HG02798 (cell line): ENCODE results near the gene CNTNAP4.

Experiments
- ATAC-seq: cut with Tn5 transposase; IDR thresholded peaks from one replicate; pipeline ENCODE4 v1.9.1; 2021; ENCODE audit warnings: mild to moderate bottlenecking; ENCODE audit not compliant: unreplicated experiment, poor library complexity

Gene CNTNAP4

DNA sequence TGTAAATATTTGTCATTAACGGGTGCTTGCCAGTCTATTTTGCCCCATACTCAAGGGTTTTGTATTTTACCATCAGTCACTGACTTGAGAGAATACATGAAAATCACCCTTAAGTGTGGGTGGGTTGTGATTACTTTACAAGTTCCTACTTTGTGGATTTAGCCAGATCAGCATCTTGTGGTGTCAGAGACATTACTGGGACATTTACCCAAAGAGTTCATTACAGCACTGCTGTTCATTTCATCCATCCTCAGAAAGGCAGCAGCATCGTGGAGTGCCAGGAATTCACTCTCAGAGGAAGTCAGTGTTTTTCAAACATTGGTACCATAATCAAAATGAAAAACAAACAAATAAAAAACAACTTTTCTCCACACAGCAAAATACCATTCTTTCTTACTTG lies 110.8 kb downstream of the CNTNAP4 start:
- ATAC-seq, result no peak

DNA sequence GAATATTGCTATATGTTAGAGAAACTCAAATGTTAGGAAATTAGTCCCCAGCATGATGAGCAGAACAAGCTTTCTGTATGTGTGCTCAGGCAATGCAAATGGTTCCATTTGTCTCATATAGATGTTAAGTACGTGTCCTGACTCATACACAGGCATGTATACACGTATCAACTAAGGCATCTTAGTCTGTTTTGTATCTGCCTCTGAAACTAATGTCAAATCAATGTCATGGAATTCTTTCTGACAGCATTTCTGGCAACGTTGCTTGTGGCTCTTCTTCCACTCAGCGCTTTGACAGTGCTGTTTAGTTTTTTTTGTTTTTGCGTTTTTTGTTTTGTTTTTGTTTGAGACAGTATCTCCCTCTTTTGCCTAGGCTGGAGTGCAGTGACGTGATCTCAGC lies 111.9 kb downstream of the CNTNAP4 start:
- ATAC-seq, result no peak

DNA sequence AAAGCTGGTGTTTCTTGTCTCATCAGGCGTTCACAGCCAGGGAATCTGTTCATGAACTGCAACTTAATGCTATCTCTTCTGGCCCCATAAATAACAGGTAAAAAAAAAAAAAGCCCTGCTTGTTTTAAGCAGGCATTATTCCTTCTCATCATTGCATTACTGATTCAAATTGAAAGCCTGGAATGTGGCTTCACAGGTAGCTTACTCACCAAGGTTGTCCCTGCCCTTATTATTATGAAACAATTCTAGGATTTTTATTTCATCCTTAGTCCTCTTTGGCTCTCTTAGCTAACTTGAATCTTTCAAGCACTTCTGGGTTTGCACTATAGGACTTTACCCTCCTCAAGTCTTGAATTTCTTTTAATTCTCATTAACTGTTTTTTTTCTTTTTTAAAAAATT lies 113.3 kb downstream of the CNTNAP4 start:
- ATAC-seq, result no peak

DNA sequence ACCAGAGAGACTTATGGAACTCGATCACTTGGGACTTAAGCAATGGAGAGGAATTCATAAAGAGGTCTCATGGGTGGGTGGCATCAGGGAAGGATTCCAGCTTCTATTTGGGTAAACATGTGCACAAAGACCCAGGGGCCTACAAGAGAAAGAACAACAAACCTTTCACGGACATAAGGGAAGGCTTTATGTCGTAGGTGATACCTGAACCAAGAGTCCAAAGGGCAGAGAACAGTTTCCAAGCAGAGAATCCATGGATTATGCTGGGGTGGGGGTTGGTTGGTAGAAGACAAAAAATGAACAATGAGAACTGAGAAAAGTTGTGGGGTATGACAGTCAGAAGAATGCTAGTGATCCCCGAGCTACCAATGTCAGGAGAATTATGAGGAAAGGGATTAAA lies 119.8 kb downstream of the CNTNAP4 start:
- no peak for ATAC-seq

DNA sequence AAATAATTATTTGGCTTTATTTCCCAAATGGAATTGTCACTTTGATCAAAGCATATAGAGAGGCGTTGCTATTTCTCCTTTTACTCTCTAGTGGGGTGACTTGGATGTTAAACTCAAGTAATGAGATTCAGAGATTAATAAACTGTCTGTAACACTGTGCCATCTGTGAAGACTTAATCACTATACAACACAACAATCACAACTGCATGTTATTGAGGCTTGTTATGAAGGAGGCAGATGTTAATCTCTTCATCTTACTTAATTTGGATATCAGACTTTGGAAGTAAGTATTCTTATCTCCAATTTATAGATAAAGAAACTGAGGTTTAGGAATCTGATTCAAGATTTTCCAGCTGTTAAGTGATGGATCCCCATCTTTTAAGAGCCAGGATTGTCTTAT lies 132.5 kb downstream of the CNTNAP4 start:
- no peak for ATAC-seq

DNA sequence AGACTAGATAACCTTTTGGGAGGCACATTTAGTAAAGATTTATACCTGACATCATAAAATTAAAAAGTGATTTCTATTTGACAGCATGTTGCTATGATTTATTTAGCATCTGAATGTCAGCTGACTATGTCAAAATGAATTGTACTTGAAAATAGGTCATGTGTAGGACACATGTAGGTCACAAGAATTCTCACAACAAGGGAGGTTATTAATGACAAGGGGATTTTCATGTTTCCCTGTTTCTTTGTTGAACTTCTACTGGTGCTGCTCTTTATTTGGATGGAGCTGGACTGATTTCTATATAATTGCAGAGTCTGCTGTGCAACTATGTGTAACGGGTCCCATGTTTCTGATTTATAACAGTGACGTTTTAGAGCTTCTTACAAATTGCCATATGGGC lies 144.4 kb downstream of the CNTNAP4 start:
- no peak for ATAC-seq

DNA sequence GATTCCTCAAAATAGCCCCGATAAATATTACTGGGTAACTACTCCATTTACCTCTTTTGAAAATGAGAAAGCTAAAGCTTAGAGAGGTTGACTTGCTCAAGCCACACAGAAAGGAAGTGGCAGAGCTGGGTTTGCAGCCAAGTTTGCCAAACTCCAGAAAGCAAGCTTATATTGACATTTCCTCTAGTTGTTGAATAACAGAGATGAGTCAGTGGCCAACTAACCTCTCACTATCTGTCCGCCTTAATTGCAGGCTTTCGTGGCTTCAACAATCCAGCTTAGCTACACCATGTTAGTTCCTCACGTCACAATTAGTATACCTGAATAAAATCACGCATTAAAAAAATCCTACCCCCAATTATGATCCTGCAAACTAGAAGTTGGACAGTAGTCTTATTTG lies 151.7 kb downstream of the CNTNAP4 start:
- no peak for ATAC-seq

DNA sequence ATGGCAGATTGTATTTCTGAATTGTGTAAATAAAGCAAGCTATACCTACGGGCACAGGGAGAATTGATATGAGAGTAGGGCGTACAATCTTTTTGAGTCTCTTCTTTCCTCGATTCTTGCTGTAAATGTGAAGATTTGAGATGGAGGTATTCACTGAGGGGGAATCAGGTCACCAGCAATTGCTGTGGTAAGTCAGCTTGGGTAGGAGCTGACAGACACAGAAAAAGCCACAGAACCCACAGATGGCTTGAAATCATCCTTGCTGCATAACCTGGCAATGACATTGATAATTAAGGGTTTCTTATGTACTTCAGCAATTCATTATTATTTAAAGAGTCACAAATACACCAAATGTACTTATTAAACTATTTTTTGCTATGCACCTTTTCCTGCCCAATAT lies 164.2 kb downstream of the CNTNAP4 start:
- no peak for ATAC-seq

DNA sequence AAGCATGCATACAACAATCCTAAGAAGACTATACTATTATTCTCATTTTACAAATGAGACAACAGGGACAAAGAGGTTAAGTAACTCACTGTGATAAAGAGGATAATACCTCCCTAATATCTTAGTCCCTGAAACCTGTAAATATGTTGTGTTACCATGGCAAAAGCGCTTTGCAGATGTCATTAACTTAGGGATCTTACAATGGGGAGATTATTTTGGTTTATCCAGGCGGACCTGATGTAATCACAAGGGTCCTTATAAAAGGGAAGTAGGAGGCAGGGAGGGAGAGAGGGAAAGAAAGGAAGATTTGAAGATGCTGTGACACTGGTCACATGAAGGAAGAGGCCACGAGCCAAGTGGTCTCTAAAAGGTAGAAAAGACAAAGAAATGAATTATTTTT lies 164.7 kb downstream of the CNTNAP4 start:
- no peak for ATAC-seq

DNA sequence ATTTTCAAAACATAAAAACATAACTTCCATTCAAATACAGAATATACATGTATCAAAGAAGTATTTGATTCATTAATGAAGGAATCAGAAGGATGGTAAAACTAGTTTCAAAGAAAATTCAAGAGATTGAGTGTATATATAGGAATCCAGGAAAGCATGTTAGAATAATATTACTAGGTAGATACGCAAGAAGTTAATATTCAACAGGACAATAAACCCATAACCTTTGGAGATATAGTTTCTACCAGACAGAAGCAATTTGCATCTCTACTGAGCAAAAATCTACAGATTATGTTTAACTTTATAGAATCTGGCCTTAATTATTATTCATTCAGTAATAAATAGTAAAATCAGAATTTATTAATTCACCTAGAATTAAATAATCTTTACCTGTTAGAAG lies 166.8 kb downstream of the CNTNAP4 start:
- ATAC-seq, result no peak

DNA sequence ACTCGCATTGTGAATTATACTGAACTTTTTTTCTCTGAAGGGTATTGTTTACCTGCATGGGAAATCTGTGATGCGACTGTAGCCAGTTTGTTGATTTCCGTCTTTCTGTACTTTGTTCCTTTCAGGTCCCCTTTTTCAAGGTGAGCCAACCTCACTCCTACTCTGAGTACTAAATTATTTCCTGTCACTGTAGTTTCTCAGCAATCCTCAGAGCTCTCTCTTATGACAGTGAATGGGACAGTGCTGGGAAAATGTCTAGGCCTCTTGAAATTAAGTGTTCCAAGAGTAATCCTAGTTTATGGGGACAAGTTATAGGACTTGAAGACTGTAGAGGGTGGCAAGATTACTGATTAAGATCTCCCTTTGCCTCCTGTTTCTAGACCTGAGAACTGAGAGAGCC lies 167.6 kb downstream of the CNTNAP4 start:
- ATAC-seq, result no peak

DNA sequence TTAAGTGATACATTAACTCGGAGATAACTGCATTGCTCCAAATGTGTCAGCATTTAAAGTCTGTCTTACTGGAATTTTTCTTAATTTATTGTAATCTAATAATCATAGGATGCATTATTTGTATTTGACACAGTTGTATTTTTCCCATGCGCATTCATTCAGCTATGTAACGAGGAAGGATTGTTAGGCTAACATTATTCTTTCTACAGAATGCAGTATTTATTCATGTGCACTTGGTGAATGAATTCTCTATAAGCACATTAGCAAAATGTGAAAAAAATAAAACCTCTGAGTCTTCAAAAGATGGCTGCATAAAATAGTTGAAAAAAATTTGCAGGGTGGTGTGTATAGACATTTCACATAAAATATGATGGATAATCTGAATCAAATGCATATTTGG lies 168.6 kb downstream of the CNTNAP4 start:
- ATAC-seq, result no peak

DNA sequence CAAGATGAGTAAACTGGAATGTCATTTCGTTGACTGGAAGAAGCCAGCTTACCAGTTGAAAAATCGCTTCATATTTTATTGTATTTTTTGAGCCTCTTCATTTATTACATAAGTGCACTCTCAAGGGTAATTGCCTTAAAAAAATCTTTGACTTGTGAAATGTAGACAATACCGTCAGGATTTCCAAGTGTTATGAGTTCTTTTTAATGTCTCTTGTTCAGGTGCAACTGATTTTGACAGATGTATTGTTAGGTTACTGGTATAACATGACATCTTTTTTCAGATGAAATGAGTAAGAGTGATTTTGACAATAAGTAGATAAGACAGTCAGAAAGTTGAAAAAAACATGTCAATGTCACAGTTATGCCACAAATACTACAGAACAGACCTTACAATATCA lies 169.1 kb downstream of the CNTNAP4 start:
- ATAC-seq, result no peak

DNA sequence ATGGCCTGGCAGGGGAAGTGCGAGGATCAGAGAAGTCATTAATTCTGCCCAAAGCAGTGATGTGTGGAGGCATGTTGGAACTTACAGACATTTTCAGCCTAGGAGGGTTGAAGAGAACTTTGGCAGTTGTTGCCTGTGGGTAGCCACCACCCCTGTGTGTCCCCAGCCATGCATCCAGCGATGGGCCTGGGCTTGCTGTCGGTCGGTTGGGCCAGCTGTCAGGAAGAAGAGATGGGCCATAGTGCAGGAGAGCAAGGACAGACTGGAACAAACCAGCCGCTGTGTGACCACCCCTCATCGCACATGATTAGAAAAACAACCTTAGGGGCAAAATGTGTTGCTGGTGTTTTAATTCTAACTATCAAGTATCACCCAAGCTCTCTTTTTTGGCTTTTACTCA lies 173.7 kb downstream of the CNTNAP4 start:
- no peak for ATAC-seq

DNA sequence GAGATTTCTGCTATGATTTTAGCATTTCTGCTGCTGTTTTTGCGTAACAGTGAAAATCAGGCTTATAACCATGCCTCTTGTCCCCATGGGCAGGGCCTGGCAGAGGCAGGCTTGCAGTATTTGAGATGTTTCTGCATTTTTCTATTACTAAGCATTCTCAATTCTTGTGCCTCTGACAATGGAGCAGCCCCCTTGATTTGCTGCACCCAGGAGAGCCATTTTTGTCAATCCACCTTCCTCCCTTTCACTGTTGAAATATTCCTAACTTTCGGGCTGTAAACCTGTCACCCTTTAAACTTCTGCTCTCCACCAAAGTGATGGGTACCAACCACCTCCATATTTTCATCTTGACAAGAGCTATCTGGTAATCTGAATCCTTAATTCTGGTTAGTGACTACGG lies 178.1 kb downstream of the CNTNAP4 start:
- ATAC-seq, result no peak

DNA sequence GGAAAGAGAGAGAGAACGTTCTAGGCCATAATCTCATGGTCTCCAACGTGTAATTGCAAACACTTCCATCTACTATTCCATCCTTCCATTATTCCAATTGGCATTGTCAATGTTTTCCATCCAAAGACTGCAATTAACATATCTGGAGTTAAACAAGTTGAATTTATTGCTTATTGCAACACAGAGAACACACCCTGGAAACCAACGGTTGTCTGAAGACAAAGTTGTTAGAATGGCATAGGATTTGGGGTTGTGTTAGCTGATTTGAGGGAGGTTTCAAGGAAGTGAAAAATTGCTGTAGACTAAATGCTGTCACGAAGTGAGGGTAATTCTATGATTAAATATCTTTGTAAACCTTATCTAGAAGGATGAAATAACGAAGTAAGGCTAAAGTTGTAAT lies 178.8 kb downstream of the CNTNAP4 start:
- ATAC-seq, result no peak

DNA sequence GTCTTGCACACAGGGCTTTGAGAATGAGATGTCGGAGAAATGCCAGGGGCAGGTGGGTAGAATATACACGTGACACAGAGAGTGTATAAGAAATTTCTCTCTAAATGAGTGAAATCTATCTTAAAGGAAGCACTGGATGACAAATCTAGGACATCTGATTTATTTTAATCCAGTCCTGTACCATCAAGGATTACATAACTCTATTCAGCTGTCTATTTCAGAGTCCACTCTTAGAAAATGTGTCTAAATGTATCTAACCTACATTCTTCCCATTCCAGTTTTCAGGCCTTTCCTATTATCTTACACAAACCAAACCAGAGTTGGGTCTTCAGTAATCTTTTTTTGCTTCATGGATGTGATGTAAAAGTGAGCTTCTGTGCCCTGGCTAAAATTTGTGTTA lies 181.9 kb downstream of the CNTNAP4 start:
- ATAC-seq, result no peak

DNA sequence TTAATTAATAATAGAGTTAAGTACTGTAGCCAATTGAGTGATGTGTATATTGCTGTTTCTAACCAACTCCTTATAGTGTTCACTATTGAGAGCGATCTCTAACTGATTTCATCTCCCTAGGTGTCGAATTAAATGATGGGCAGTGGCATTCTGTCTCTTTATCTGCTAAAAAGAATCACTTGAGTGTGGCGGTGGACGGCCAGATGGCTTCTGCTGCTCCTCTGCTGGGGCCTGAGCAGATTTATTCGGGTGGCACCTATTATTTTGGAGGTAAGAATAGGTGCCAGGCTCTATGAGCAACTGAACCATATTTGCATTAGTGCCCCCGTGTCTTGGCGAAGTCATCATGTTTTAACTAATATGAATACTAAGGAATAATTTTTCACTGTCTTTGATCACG lies 184.6 kb downstream of the CNTNAP4 start:
- ATAC-seq, result no peak

DNA sequence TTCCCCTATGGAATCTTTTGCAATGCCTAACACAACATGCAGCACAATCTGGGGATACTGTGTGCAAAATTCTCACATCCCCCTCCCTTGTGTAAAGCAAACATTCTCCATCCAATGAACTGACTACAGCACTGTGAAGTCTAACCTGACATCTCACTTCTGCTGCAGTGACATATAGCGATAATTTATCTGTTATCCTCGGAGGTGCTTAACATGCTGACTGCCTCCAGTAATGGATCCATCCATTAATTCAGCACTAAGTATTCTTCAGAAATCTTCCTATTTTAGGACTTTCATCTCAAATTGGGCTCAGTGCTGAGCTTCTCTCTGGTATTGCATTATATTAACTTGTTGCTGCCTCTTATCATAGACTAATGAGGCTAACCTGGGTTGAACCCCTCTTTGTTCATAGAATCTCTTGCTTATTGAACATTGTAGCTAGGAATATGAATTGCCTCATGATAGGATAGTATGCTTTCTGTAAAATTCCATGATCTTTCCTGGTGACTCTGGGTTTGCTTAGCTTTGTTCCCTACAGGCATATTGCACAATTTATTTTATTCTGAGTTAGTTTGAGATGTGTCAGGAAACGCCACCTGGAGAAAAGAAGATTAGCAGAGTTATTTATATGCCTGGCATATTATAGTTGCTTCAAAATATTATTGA lies 187.9 kb downstream of the CNTNAP4 start:
- ATAC-seq, result no peak

DNA sequence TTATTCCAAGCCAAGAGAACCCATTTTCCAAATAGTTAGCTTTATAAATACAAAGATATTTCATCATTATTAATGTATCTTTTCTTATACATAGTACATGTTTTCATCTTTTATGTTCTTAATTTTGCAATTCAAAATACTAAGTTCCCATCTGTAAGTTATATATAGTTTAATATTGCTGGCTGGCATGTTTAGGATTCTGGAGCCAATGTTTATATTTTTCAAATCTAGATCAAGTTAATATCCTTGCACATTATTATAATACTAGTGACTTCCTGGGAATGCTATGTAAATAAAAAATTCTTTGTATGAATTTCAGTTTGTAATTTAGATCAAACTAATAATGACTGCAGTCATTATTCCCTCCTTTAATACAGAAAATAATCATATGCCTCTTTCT lies 189.7 kb downstream of the CNTNAP4 start:
- ATAC-seq, result no peak

DNA sequence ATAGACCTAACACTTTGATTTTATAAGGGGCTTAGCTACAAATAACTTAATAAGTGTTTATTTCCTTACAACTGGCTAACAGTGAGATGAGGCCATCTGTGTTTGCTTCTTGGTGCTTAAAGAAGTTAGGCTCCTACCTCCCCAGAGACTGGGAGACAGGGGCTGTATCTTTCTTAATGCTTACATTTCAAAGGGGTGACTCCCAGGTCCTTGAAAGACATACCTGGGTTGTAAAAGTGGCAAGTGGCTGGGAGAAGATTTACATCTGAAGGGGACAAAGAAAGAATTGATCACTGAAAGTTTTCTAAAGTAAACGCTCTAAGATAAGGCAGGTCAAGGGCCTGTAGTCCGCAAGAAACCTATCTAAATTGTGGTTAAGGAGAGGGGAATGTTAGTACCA lies 196.8 kb downstream of the CNTNAP4 start:
- no peak for ATAC-seq

DNA sequence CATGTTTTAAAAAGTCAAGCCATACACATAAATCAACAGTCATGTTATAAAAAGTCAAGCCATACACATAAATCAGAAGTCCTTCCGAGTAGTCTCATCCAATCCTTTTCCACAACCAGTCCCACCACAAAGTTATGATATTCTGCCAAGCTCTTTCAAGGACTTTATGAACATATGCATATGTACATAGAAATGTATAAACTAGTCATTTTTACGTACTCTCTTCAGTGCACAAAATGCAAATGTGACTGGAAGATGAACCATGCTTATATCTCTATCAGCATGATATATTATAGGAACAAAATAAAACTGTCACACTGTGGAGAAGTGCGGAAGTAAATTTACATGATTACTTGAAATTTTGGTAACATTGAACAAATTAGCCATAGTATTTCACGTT lies 200.9 kb downstream of the CNTNAP4 start:
- ATAC-seq, result no peak

DNA sequence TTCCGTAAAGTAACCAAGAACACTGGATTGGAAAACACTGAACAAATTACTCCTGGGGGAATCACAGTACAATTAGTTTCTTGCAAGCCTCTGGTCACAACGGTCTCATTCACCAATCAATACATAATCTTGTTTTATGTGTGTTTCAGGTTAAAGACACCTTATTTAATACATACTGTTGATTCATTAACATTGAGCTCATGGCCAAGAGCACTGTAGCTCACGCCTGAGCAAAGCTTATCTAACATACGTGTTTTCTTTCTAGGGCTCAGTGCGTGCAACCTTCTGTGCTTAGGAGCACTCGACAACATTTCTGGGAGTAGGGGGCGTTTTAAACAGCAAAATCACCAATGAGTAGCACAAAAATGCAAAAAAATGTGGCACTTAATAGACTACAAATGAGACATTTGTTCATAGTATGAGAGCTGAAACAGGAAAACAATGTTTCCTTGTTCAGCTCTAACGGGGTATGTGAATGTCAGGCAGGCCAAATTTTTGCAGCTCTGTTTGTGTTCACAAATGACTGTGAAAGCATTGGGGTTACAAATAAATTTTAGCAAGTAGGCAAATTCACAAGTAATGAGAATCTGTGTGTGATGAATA lies 206.2 kb downstream of the CNTNAP4 start:
- ATAC-seq, result no peak
